ENCODE results near the gene DUS2.
"Not testable (repeated sequence)": the region's sequence is repeated elsewhere in the genome, so short reads cannot be mapped to it uniquely, and the experiment has no call there.

DUS2 gene

GRCh38 chr16:68093816-68094613 is 70.9 kb downstream of the DUS2 start:
- DNase-seq: no peak

GRCh38 chr16:68094614-68094934 is 71.5 kb downstream of the DUS2 start:
- no peak for DNase-seq

GRCh38 chr16:68096491-68096890 is 73.4 kb downstream of the DUS2 start:
- DNase-seq: no peak

- DNase-seq: no peak
These were observed 74.0 kb downstream of the DUS2 start for GRCh38 chr16:68097088-68097487.

- no peak for DNase-seq
These were observed 74.8 kb downstream of the DUS2 start for GRCh38 chr16:68097895-68098294.

GRCh38 chr16:68100488-68100887 is 77.4 kb downstream of the DUS2 start:
- no peak for DNase-seq

- no peak for DNase-seq
These were observed 82.5 kb downstream of the DUS2 start for GRCh38 chr16:68105611-68106010.

- not testable (repeated sequence) for DNase-seq
These were observed 84.3 kb downstream of the DUS2 start for GRCh38 chr16:68107230-68107928.

- not testable (repeated sequence) for DNase-seq
These were observed 86.1 kb downstream of the DUS2 start for GRCh38 chr16:68109156-68109555.

GRCh38 chr16:68110611-68111010 is 87.5 kb downstream of the DUS2 start:
- not testable (repeated sequence) for DNase-seq

GRCh38 chr16:68111379-68111778 is 88.3 kb downstream of the DUS2 start:
- DNase-seq: no peak

GRCh38 chr16:68113059-68113761 is 90.1 kb downstream of the DUS2 start:
- no peak for DNase-seq

- DNase-seq: no peak
These were observed 90.7 kb downstream of the DUS2 start for GRCh38 chr16:68113765-68114240.

- DNase-seq: not testable (repeated sequence)
These were observed 91.9 kb downstream of the DUS2 start for GRCh38 chr16:68114939-68115338.

GRCh38 chr16:68115851-68116250 is 92.8 kb downstream of the DUS2 start:
- DNase-seq: no peak

- no peak for DNase-seq
These were observed 93.3 kb downstream of the DUS2 start for GRCh38 chr16:68116256-68116867.

- DNase-seq: no peak
These were observed 94.8 kb downstream of the DUS2 start for GRCh38 chr16:68117884-68118283.

GRCh38 chr16:68118954-68119353 is 95.9 kb downstream of the DUS2 start:
- DNase-seq: not testable (repeated sequence)

GRCh38 chr16:68120496-68120895 is 97.4 kb downstream of the DUS2 start:
- DNase-seq: not testable (repeated sequence)

- DNase-seq: no peak
These were observed 103.3 kb downstream of the DUS2 start for GRCh38 chr16:68126395-68126794.

GRCh38 chr16:68128577-68129305 is 105.7 kb downstream of the DUS2 start:
- DNase-seq: no peak
